Psoas muscle (tissue), 8 donors: Measurements from ENCODE around the gene TMEM30A. TPM values are rescaled to one million over a fixed set of nuclear protein-coding genes. Genes with fewer than 3 reads are reported as not detected.

Source experiments
- ATAC-seq, 4 donors: fragments of 200-7000 bp; cut with Tn5 transposase; one replicate each; pipeline ENCODE4 v1.9.1; 2020; ENCODE audit warnings: moderate library complexity in 3 of 4, mild to moderate bottlenecking in 2 of 4
- DNase-seq, 2 donors: peaks; one replicate each; pipeline ENCODE4 v3.0.0-alpha.2; 2020
- H3K27ac ChIP-seq: fragments of 200-600 bp; one replicate; pipeline ENCODE4 v1.8.0; 2022
- H3K27me3 ChIP-seq, 3 donors: fragments of 200-600 bp in 1 of 3; one replicate each; pipeline versions ENCODE4 v1.6.1 to v1.8.0; 2013 to 2022; ENCODE audit warnings: low read length in 2 of 3, mild to moderate bottlenecking in 2 of 3, moderate library complexity in 1 of 3; ENCODE audit not compliant: insufficient read depth in 3 of 3
- H3K36me3 ChIP-seq, 2 donors: fragments of 200-600 bp in 1 of 2; one replicate each; pipeline versions ENCODE4 v1.6.1 to v1.8.0; 2013 to 2022; ENCODE audit warnings: low read depth in 1 of 2, mild to moderate bottlenecking in 1 of 2, moderate library complexity in 1 of 2; ENCODE audit not compliant: insufficient read depth in 1 of 2
- H3K4me1 ChIP-seq: fragments of 200-600 bp; one replicate; pipeline ENCODE4 v1.8.0; 2022
- H3K4me3 ChIP-seq: fragments of 200-600 bp; one replicate; pipeline ENCODE4 v1.8.0; 2022; ENCODE audit warnings: mild to moderate bottlenecking
- H3K9me3 ChIP-seq: fragments of 200-600 bp; one replicate; pipeline ENCODE4 v1.8.0; 2022
- WGBS, 3 donors: extraction: QIAGEN DNeasy Blood & Tissue Kit; methylation state at CpG; one replicate each; pipeline versions ENCODE4 v1.1.6 to v1.1.7; 2013; 5-methylcytosine and 5-hydroxymethylcytosine counted together
- intact Hi-C, 2 donors: fragments of 100-400 bp; cut with DNase I; formaldehyde crosslinking; loops; one replicate each; pipeline versions ENCODE4 v1.11.0 to v1.14.2; 2022
- polyA plus RNA-seq, 3 donors: library from polyadenylated mRNA; stranded (reverse); fragments of 200-250 nt; gene quantifications; one replicate each; pipeline ENCODE4 v1.2.3, GENCODE V29; 2013
- total RNA-seq, 4 donors: library from RNA; stranded (reverse); fragmentation: NEBNext Ultra II Directional in 2 of 4; extraction: Animal tissue kit (Norgen Biotek cat#: 25700) in 2 of 4; gene quantifications; one replicate each; pipeline versions ENCODE4 v1.2.1 to v1.2.4, GENCODE V29; 2021 to 2023
- TF ChIP-seq, protein P1 (sequence below): fragments of 200-600 bp; IDR thresholded peaks from one replicate; pipeline ENCODE4 v1.8.0; 2022; ENCODE audit warnings: antibody characterized with exemption
- donor health status: healthy with polysubstance abuse.
- donor health status: DM: no; HTN: no; CAD: no; lungs with moderate emphysema.
- donor health status: Bipolar disorder and iron deficiency.
- donor health status: healthy.
- donor health status: DM: yes; HTN: yes; CAD: no.
- donor health status: DM: no; HTN: no; CAD: no.
- donor health status: DM: no; HTN: no; CAD: no.
- donor health status: DM: yes; HTN: yes; CAD: no.

Gene TMEM30A
- total and polyA plus RNA-seq, 7 donors: 18.7 to 52.6 (median 37.6) TPM

DNA sequence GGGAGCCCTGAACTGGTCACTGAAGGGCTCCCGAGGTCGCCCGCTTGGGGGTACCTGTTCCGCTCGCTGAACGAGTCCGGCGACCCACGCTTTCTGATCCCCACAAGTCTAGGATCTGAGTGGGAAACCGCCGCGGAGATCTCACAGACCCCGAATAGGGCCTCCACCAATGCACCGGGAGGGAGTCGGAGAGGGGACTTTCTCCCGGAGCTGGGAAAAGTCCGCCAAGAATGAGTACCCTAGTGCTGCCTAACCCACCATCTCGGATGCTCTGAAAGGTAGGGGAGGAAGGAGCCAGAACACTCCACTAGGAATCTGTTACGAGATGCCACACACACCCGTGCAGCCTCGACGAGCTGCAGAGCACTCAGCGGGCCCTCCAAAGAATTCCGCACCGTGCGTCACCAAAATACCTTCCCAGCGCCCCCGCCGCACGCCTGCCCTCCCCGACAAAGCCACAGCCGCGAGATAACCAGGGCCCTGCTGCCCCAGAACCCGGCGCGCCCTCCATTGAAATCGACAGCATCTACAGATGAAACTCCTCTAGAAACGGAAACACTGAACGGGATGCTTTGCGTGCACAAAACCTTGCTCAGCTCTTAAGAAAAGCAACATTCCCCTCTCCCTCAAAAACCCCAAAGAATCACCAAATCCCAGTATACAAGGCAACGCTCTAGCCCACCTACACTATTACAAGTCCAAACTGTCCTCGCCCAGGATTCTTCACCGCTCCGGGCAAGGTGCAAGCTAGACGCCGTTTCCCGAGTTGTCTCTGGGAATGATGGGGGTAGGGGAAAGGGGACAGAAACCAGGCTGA, 79.4 kb downstream of the TMEM30A start:
- WGBS, 3 donors: 0 to 1% (median 1%) methylated on average over 46 to 47 of the region's 47 CpGs
- Histone ChIP-seq H3K4me1 (peaks cover 25% of the 10 kb centered on the region), H3K9me3 (no peaks in the 10 kb centered on the region), H3K36me3 (no peaks in the 10 kb centered on the region), H3K27ac (peak overlapping the region; percentile 24), H3K27me3 (peaks cover 0 to 80% (median 21%) of the 10 kb centered on the region in 3 donors), H3K4me3 (peak overlapping the region; percentile 68)
- DNase-seq (peak; percentile 42 to 65), ATAC-seq (no peak)
- intact Hi-C loops: loop anchor here (5.0 to 10.0 kb wide), 6 partner anchors 460 to 1530 kb away; no protein-coding TSS in a partner anchor
- TF ChIP-seq, protein P1, sequence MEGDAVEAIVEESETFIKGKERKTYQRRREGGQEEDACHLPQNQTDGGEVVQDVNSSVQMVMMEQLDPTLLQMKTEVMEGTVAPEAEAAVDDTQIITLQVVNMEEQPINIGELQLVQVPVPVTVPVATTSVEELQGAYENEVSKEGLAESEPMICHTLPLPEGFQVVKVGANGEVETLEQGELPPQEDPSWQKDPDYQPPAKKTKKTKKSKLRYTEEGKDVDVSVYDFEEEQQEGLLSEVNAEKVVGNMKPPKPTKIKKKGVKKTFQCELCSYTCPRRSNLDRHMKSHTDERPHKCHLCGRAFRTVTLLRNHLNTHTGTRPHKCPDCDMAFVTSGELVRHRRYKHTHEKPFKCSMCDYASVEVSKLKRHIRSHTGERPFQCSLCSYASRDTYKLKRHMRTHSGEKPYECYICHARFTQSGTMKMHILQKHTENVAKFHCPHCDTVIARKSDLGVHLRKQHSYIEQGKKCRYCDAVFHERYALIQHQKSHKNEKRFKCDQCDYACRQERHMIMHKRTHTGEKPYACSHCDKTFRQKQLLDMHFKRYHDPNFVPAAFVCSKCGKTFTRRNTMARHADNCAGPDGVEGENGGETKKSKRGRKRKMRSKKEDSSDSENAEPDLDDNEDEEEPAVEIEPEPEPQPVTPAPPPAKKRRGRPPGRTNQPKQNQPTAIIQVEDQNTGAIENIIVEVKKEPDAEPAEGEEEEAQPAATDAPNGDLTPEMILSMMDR: no peak

DNA sequence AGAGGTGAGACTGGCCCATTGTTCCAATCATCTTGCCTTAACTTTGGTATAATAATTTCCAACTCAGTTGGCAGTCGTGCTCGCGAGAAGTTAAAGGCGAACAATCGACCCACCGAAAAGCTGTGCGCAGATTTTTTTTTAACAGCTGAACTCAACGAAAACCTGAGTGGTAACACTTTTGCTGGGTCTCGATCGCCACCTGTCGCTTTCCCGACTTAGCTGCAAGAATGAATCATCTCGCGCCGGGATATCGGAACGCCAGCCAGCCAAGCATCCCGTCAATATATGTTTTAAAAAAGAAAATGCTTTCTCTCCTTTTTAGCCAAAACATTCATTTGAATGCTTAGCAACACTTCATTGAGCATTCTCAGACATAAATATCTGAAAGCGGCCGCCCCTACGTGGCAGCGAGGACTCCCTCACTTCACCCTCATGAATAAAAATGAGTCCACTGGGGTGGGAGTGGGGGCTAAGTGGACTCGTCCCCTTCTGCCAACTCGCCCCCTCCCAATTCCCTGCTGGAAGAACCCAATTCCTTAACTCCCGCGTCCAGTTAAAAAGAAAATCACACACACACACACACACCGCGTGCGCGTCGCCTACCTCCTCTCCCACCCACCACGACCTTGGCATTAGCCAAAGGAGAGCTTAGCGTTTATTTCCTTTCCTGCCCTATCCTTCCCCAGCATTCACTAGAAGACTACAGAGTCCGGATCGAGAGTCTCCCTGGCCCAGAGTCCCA, 80.2 kb downstream of the TMEM30A start:
- Histone ChIP-seq H3K9me3 (no peaks in the 10 kb centered on the region), H3K4me1 (peaks cover 25% of the 10 kb centered on the region), H3K36me3 (no peaks in the 10 kb centered on the region), H3K27ac (no peak overlapping the region), H3K27me3 (peaks cover 0 to 83% (median 21%) of the 10 kb centered on the region in 3 donors), H3K4me3 (peak overlapping the region; percentile 68)
- 1 to 2% (median 1%) methylated on average over 35 of the region's 35 CpGs for WGBS, 3 donors
- ATAC-seq: peak in 1 of 4 donors; percentile 47
- peak; percentile 73 to 80 for DNase-seq
- intact Hi-C loops: loop anchor here in 1 of 2 donors (10.0 kb wide), 3 partner anchors 460 to 1530 kb away; no protein-coding TSS in a partner anchor
- TF ChIP-seq, protein P1: peak; percentile 65

DNA sequence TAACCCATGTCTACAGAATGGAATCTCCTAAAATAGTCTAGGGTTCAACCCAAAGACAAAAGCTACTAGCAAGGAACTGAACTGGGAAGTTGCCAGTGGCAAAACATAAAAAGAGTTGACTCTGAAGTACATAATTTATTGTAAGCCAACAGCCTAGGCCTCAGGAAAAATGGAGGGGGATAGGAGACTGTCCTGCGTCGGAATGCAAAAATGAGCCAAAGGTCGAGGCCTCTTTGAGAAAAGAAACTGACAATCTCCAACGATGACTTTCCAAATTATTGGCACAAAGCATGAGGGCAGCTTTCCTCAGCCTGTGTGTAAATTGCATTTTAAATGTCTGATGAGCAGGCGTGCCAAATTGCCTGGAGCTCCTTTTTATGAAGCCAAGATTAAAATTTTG, 80.9 kb downstream of the TMEM30A start:
- no peaks in the 10 kb centered on the region for H3K9me3 ChIP-seq
- WGBS, 3 donors: 19 to 39% (median 25%) methylated on average over 5 of the region's 5 CpGs
- ATAC-seq: no peak
- peaks cover 0 to 82% (median 21%) of the 10 kb centered on the region in 3 donors for H3K27me3 ChIP-seq
- DNase-seq: no peak
- H3K36me3 ChIP-seq: no peaks in the 10 kb centered on the region
- peaks cover 24% of the 10 kb centered on the region for H3K4me1 ChIP-seq
- intact Hi-C loops: loop anchor here in 1 of 2 donors (10.0 kb wide), 3 partner anchors 459 to 1529 kb away; no protein-coding TSS in a partner anchor
- H3K27ac ChIP-seq: no peak overlapping the region
- peak overlapping the region; percentile 68 for H3K4me3 ChIP-seq
- TF ChIP-seq, protein P1: no peak

Other genes starting within 250 kb of the TMEM30A start
- gene COL12A1, start 78.7 kb downstream of the TMEM30A start, total RNA-seq: 10 to 100 TPM in 3 of 4 donors, 1 to 10 TPM in 1; 5.9 to 23.2 (median 18.7) TPM
- gene COL12A1, start 78.7 kb downstream of the TMEM30A start, polyA plus RNA-seq: 1 to 10 TPM; 2.7 to 5.4 (median 4.6) TPM
- gene COX7A2, start 41.0 kb downstream of the TMEM30A start, total RNA-seq: 100 to 1,000 TPM; 224 to 466 (median 320) TPM
- 100 to 1,000 TPM; 324 to 404 (median 372) TPM for gene COX7A2, start 41.0 kb downstream of the TMEM30A start, polyA plus RNA-seq
- 100 to 1,000 TPM in 1 of 4 donors, 10 to 100 TPM in 3; 71.5 to 129 (median 87.1) TPM for gene FILIP1, start 209.0 kb upstream of the TMEM30A start, total RNA-seq
- gene FILIP1, start 209.0 kb upstream of the TMEM30A start, polyA plus RNA-seq: 10 to 100 TPM in 2 of 3 donors, 1 to 10 TPM in 1; 2.8 to 32.4 (median 20.1) TPM